ENCODE results near the gene GRIA1.

The GRIA1 gene

DNA sequence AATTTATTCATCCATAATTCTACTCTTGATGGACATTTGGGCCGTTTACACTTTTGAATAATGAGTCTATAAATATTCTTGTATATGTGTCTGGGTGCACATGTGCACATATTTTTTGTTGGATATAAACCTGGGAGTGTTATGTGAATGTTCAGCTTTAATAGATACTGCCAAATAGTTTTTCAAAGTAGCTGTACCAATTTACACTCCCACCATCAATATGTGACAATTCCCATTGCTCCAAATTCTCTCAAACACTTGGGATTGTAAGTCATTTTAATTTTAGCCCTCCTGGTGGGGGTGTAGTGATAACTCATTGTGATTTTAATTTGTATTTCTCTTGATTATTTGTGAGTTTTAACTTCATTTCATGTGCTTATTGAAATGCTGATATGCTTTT, 114.9 kb downstream of the GRIA1 start:
- Histone ChIP-seq H3K56ac (ENCODE audit: low read length) (no peak overlapping the region), H3K4me2 (ENCODE audit: low read length) (no peak overlapping the region), H3K79me2 (ENCODE audit: control insufficient read depth, insufficient read depth, low read length) (no peaks in the 10 kb centered on the region), H3K9ac (ENCODE audit: low read length) (no peak overlapping the region), H3K4me1 (ENCODE audit: control insufficient read depth, low read depth, low read length) (no peaks in the 10 kb centered on the region), H2BK120ac (ENCODE audit: low read depth, low read length) (no peak overlapping the region), H3K27me3 (ENCODE audit: insufficient read depth, low read length, poor library complexity) (no peaks in the 10 kb centered on the region), H3K79me1 (ENCODE audit: low read length) (no peaks in the 10 kb centered on the region), H2BK5ac (ENCODE audit: low read length) (no peak overlapping the region), H3K36me3 (ENCODE audit: control insufficient read depth, insufficient read depth, low read length) (no peaks in the 10 kb centered on the region), H3K27ac (ENCODE audit: low read depth, low read length) (no peak overlapping the region), H3K4me3 (ENCODE audit: low read length) (no peak overlapping the region), H2AK5ac (ENCODE audit: low read length) (no peak overlapping the region), H3K23ac (ENCODE audit: low read length) (no peak overlapping the region), H2BK15ac (replicated peaks; ENCODE audit: low read depth) (no peak overlapping the region), H3K4ac (ENCODE audit: low read depth, low read length) (no peak overlapping the region), H3K18ac (ENCODE audit: low read length) (no peak overlapping the region), H4K5ac (ENCODE audit: low read length) (no peak overlapping the region), H4K8ac (ENCODE audit: low read depth, low read length) (no peak overlapping the region)
- no peak for DNase-seq
- no CpG with 5 or more reads among the region's 1 CpG for WGBS (ENCODE audit: extremely low coverage, insufficient coverage, low lambda C conversion rate)

DNA sequence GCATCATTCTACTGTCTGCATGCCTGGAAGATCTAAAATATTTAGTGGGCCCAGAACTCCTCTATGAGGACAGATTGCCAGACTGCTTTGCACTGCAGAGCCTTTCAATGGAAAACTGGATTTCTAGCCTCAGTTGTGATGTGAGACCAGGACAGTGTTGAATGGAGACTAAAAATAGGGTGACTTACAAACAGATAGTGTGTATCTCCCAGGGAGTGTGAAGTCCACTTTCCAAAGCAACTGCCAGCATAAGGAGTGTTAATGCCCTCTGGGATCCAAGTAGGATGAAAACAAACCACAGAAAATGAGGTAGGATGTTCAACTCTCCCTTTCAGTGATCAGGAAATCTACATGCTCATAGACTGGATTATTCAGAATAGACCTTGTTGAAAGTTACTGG, 119.5 kb downstream of the GRIA1 start:
- Histone ChIP-seq H3K79me2 (ENCODE audit: control insufficient read depth, insufficient read depth, low read length) (no peaks in the 10 kb centered on the region), H3K27ac (ENCODE audit: low read depth, low read length) (no peak overlapping the region), H3K79me1 (ENCODE audit: low read length) (no peaks in the 10 kb centered on the region), H3K4me1 (ENCODE audit: control insufficient read depth, low read depth, low read length) (peaks cover 2% of the 10 kb centered on the region), H3K23ac (ENCODE audit: low read length) (no peak overlapping the region), H3K4ac (ENCODE audit: low read depth, low read length) (no peak overlapping the region), H3K4me3 (ENCODE audit: low read length) (no peak overlapping the region), H2BK5ac (ENCODE audit: low read length) (no peak overlapping the region), H2AK5ac (ENCODE audit: low read length) (no peak overlapping the region), H3K56ac (ENCODE audit: low read length) (no peak overlapping the region), H3K18ac (ENCODE audit: low read length) (no peak overlapping the region), H4K5ac (ENCODE audit: low read length) (no peak overlapping the region), H3K4me2 (ENCODE audit: low read length) (no peak overlapping the region), H4K8ac (ENCODE audit: low read depth, low read length) (no peak overlapping the region), H2BK15ac (replicated peaks; ENCODE audit: low read depth) (no peak overlapping the region), H3K36me3 (ENCODE audit: control insufficient read depth, insufficient read depth, low read length) (no peaks in the 10 kb centered on the region), H3K27me3 (ENCODE audit: insufficient read depth, low read length, poor library complexity) (no peaks in the 10 kb centered on the region), H2BK120ac (ENCODE audit: low read depth, low read length) (no peak overlapping the region), H3K9ac (ENCODE audit: low read length) (no peak overlapping the region)
- DNase-seq = no peak

DNA sequence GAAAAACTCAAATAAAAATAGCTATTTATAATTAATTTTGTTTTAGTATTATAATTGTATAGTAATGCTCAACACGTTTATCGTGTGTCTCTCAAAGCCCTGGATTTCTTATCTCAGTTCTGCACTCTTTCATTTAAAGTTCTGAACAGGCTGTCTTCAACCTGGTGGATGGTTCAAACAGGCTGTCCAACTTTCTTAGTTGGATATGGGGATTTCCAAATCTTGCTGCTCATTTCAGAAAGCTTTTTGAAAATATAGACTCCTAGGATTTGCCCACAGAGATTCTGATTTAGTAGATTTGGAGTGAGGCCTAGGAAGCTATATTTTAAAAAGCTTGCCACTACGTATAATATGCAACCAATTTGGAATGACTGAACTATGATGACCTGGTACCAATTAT, 120.3 kb downstream of the GRIA1 start:
- no peak overlapping the region for H3K4ac ChIP-seq (ENCODE audit: low read depth, low read length)
- no peak overlapping the region for H3K27ac ChIP-seq (ENCODE audit: low read depth, low read length)
- WGBS (ENCODE audit: extremely low coverage, insufficient coverage, low lambda C conversion rate) = no CpG with 5 or more reads among the region's 3 CpGs
- no peak overlapping the region for H3K9ac ChIP-seq (ENCODE audit: low read length)
- H2AK5ac ChIP-seq (ENCODE audit: low read length) = no peak overlapping the region
- no peaks in the 10 kb centered on the region for H3K27me3 ChIP-seq (ENCODE audit: insufficient read depth, low read length, poor library complexity)
- H3K79me1 ChIP-seq (ENCODE audit: low read length) = no peaks in the 10 kb centered on the region
- no peaks in the 10 kb centered on the region for H3K79me2 ChIP-seq (ENCODE audit: control insufficient read depth, insufficient read depth, low read length)
- no peak overlapping the region for H3K4me2 ChIP-seq (ENCODE audit: low read length)
- H3K36me3 ChIP-seq (ENCODE audit: control insufficient read depth, insufficient read depth, low read length) = no peaks in the 10 kb centered on the region
- H2BK5ac ChIP-seq (ENCODE audit: low read length) = no peak overlapping the region
- H2BK15ac ChIP-seq (replicated peaks; ENCODE audit: low read depth) = no peak overlapping the region
- no peak overlapping the region for H4K8ac ChIP-seq (ENCODE audit: low read depth, low read length)
- H2BK120ac ChIP-seq (ENCODE audit: low read depth, low read length) = no peak overlapping the region
- no peak overlapping the region for H3K18ac ChIP-seq (ENCODE audit: low read length)
- peaks cover 2% of the 10 kb centered on the region for H3K4me1 ChIP-seq (ENCODE audit: control insufficient read depth, low read depth, low read length)
- no peak overlapping the region for H4K5ac ChIP-seq (ENCODE audit: low read length)
- H3K56ac ChIP-seq (ENCODE audit: low read length) = no peak overlapping the region
- H3K23ac ChIP-seq (ENCODE audit: low read length) = no peak overlapping the region
- DNase-seq = no peak
- H3K4me3 ChIP-seq (ENCODE audit: low read length) = no peak overlapping the region

DNA sequence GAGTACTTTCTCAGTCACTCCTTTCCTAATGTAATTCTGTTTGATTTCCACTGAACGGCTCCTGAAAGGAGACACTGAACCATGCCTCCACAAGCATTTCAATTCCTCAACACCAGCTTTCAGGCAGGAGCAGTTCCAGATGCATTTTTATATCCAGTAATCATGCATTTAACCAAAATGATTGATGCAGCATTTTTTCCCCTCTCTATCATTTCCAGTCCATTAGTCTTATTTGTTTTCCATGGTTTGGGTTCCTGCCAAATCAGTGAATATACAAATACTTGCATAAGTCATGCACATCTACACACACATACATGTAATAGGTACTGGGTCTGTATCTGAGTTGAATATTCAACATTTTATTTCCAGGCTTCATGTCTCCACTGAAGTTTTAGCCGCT, 122.7 kb downstream of the GRIA1 start:
- no peak overlapping the region for H4K8ac ChIP-seq (ENCODE audit: low read depth, low read length)
- H3K27me3 ChIP-seq (ENCODE audit: insufficient read depth, low read length, poor library complexity) = no peaks in the 10 kb centered on the region
- no peak overlapping the region for H4K5ac ChIP-seq (ENCODE audit: low read length)
- H3K4me2 ChIP-seq (ENCODE audit: low read length) = no peak overlapping the region
- DNase-seq = no peak
- WGBS (ENCODE audit: extremely low coverage, insufficient coverage, low lambda C conversion rate) = no CpG with 5 or more reads among the region's 2 CpGs
- H3K18ac ChIP-seq (ENCODE audit: low read length) = no peak overlapping the region
- no peaks in the 10 kb centered on the region for H3K79me1 ChIP-seq (ENCODE audit: low read length)
- H3K79me2 ChIP-seq (ENCODE audit: control insufficient read depth, insufficient read depth, low read length) = no peaks in the 10 kb centered on the region
- H3K4me3 ChIP-seq (ENCODE audit: low read length) = no peak overlapping the region
- H3K4ac ChIP-seq (ENCODE audit: low read depth, low read length) = no peak overlapping the region
- no peak overlapping the region for H2BK120ac ChIP-seq (ENCODE audit: low read depth, low read length)
- no peak overlapping the region for H3K27ac ChIP-seq (ENCODE audit: low read depth, low read length)
- H3K56ac ChIP-seq (ENCODE audit: low read length) = no peak overlapping the region
- no peak overlapping the region for H2BK15ac ChIP-seq (replicated peaks; ENCODE audit: low read depth)
- no peak overlapping the region for H2BK5ac ChIP-seq (ENCODE audit: low read length)
- no peak overlapping the region for H3K9ac ChIP-seq (ENCODE audit: low read length)
- no peaks in the 10 kb centered on the region for H3K36me3 ChIP-seq (ENCODE audit: control insufficient read depth, insufficient read depth, low read length)
- H2AK5ac ChIP-seq (ENCODE audit: low read length) = no peak overlapping the region
- H3K4me1 ChIP-seq (ENCODE audit: control insufficient read depth, low read depth, low read length) = peaks cover 2% of the 10 kb centered on the region
- no peak overlapping the region for H3K23ac ChIP-seq (ENCODE audit: low read length)

DNA sequence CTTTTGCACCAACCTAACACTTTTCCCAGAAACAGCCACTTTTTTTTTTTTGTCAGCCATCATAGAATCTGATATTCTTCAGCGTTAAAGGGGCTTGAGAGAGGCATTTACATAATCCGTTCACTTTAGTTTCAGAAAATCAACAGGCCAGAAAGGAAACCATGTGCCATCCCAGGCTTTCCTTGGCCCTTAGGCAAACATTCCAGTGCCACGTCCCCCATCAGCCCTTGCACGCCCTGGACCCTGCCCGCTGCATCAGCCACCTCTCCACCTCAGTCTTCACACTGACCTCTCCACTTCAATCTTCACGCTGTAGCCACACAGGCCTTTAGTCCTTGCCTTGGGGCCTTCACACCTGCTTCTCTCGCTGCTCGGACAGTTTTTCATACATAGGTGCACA, 123.2 kb downstream of the GRIA1 start:
- Histone ChIP-seq H3K9ac (ENCODE audit: low read length) (no peak overlapping the region), H2BK15ac (replicated peaks; ENCODE audit: low read depth) (no peak overlapping the region), H3K4ac (ENCODE audit: low read depth, low read length) (no peak overlapping the region), H3K4me2 (ENCODE audit: low read length) (no peak overlapping the region), H3K56ac (ENCODE audit: low read length) (no peak overlapping the region), H3K4me1 (ENCODE audit: control insufficient read depth, low read depth, low read length) (peaks cover 2% of the 10 kb centered on the region), H2AK5ac (ENCODE audit: low read length) (no peak overlapping the region), H3K27ac (ENCODE audit: low read depth, low read length) (no peak overlapping the region), H3K4me3 (ENCODE audit: low read length) (no peak overlapping the region), H3K79me1 (ENCODE audit: low read length) (no peaks in the 10 kb centered on the region), H4K8ac (ENCODE audit: low read depth, low read length) (no peak overlapping the region), H3K79me2 (ENCODE audit: control insufficient read depth, insufficient read depth, low read length) (no peaks in the 10 kb centered on the region), H3K23ac (ENCODE audit: low read length) (no peak overlapping the region), H3K18ac (ENCODE audit: low read length) (no peak overlapping the region), H4K5ac (ENCODE audit: low read length) (no peak overlapping the region), H2BK5ac (ENCODE audit: low read length) (no peak overlapping the region), H2BK120ac (ENCODE audit: low read depth, low read length) (no peak overlapping the region), H3K36me3 (ENCODE audit: control insufficient read depth, insufficient read depth, low read length) (no peaks in the 10 kb centered on the region), H3K27me3 (ENCODE audit: insufficient read depth, low read length, poor library complexity) (no peaks in the 10 kb centered on the region)
- no peak for DNase-seq
- no CpG with 5 or more reads among the region's 8 CpGs for WGBS (ENCODE audit: extremely low coverage, insufficient coverage, low lambda C conversion rate)

DNA sequence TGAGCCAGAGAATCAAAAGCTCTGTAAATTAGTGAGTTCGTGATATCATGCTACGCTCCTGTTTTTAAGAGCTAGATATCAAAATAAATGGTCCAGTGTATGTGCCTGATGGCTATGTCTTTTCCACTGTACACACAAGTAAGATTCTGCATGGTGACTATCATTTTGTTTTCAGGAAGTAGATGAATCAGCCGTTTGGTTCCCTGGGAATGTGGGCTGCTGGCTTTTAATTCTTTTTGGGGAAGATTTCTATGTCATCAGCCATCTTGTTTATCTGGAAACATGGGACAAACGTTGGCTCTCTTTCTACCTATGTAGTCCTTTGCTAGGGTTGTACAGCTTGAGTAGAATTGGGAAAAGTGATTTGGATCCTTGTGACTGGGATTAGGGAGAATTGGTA, 126.7 kb downstream of the GRIA1 start:
- Histone ChIP-seq H2BK5ac (ENCODE audit: low read length) (no peak overlapping the region), H4K8ac (ENCODE audit: low read depth, low read length) (no peak overlapping the region), H3K4ac (ENCODE audit: low read depth, low read length) (no peak overlapping the region), H3K79me1 (ENCODE audit: low read length) (no peaks in the 10 kb centered on the region), H3K9ac (ENCODE audit: low read length) (no peak overlapping the region), H3K27ac (ENCODE audit: low read depth, low read length) (no peak overlapping the region), H3K27me3 (ENCODE audit: insufficient read depth, low read length, poor library complexity) (no peaks in the 10 kb centered on the region), H3K79me2 (ENCODE audit: control insufficient read depth, insufficient read depth, low read length) (no peaks in the 10 kb centered on the region), H3K23ac (ENCODE audit: low read length) (no peak overlapping the region), H4K5ac (ENCODE audit: low read length) (no peak overlapping the region), H2BK15ac (replicated peaks; ENCODE audit: low read depth) (no peak overlapping the region), H3K4me3 (ENCODE audit: low read length) (no peak overlapping the region), H2BK120ac (ENCODE audit: low read depth, low read length) (no peak overlapping the region), H3K18ac (ENCODE audit: low read length) (no peak overlapping the region), H3K56ac (ENCODE audit: low read length) (no peak overlapping the region), H3K4me2 (ENCODE audit: low read length) (no peak overlapping the region), H3K36me3 (ENCODE audit: control insufficient read depth, insufficient read depth, low read length) (no peaks in the 10 kb centered on the region), H2AK5ac (ENCODE audit: low read length) (no peak overlapping the region), H3K4me1 (ENCODE audit: control insufficient read depth, low read depth, low read length) (no peaks in the 10 kb centered on the region)
- no CpG with 5 or more reads among the region's 4 CpGs for WGBS (ENCODE audit: extremely low coverage, insufficient coverage, low lambda C conversion rate)
- DNase-seq = no peak

Measured in mesendoderm (in vitro differentiated cells).